IPS-18c (cell line): ENCODE measurements around the gene MAP1A.
"Not testable (repeated sequence)": the region's sequence is repeated elsewhere in the genome, so short reads cannot be mapped to it uniquely, and the experiment has no call there.

Experiments
- H3K4me3 ChIP-seq: 2 replicates; pipeline ENCODE4 v1.7.0; 2013; ENCODE audit warnings: low read depth, mild to moderate bottlenecking, low read length, moderate library complexity; ENCODE audit not compliant: insufficient read depth
- H3K9me3 ChIP-seq: one replicate; pipeline ENCODE4 v1.6.1; 2013; ENCODE audit warnings: mild to moderate bottlenecking, low read length, moderate library complexity; ENCODE audit not compliant: control insufficient read depth, insufficient read depth

MAP1A gene

GRCh38 chr15:43525131-43525530 is 7.7 kb downstream of the MAP1A start:
- peaks cover 3% of the 10 kb centered on the region for H3K9me3 ChIP-seq
- no peak overlapping the region for H3K4me3 ChIP-seq

GRCh38 chr15:43526261-43526930 is 9.0 kb downstream of the MAP1A start:
- no peak overlapping the region for H3K4me3 ChIP-seq

DNA sequence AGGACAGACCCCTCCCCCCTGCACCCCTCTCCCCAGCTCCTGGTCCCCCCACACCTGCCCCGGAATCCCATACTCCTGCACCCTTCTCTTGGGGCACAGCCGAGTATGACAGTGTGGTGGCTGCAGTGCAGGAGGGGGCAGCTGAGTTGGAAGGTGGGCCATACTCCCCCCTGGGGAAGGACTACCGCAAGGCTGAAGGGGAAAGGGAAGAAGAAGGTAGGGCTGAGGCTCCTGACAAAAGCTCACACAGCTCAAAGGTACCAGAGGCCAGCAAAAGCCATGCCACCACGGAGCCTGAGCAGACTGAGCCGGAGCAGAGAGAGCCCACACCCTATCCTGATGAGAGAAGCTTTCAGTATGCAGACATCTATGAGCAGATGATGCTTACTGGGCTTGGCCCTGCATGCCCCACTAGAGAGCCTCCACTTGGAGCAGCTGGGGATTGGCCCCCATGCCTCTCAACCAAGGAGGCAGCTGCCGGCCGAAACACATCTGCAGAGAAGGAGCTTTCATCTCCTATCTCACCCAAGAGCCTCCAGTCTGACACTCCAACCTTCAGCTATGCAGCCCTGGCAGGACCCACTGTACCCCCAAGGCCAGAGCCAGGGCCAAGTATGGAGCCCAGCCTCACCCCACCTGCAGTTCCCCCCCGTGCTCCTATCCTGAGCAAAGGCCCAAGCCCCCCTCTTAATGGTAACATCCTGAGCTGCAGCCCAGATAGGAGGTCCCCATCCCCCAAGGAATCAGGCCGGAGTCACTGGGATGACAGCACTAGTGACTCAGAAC is 9.8 kb downstream of the MAP1A start:
- no peak overlapping the region for H3K4me3 ChIP-seq
- H3K9me3 ChIP-seq: no peaks in the 10 kb centered on the region

More at GRCh38 chr15:43526261-43526930, 9.0 kb downstream of the MAP1A start:
- no peaks in the 10 kb centered on the region for H3K9me3 ChIP-seq

GRCh38 chr15:43527802-43528541 is 10.6 kb downstream of the MAP1A start:
- H3K4me3 ChIP-seq: no peak overlapping the region

DNA sequence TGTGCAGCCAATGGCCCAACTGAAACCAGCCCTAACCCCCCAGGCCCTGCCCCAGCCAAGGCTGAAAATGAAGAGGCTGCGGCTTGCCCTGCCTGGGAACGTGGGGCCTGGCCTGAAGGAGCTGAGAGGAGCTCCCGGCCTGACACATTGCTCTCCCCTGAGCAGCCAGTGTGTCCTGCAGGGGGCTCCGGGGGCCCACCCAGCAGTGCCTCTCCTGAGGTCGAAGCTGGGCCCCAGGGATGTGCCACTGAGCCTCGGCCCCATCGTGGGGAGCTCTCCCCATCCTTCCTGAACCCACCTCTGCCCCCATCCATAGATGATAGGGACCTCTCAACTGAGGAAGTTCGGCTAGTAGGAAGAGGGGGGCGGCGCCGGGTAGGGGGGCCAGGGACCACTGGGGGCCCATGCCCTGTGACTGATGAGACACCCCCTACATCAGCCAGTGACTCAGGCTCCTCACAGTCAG is 11.2 kb downstream of the MAP1A start:
- Histone ChIP-seq H3K9me3 (no peaks in the 10 kb centered on the region), H3K4me3 (no peak overlapping the region)

More at GRCh38 chr15:43527802-43528541, 10.6 kb downstream of the MAP1A start:
- no peaks in the 10 kb centered on the region for H3K9me3 ChIP-seq

DNA sequence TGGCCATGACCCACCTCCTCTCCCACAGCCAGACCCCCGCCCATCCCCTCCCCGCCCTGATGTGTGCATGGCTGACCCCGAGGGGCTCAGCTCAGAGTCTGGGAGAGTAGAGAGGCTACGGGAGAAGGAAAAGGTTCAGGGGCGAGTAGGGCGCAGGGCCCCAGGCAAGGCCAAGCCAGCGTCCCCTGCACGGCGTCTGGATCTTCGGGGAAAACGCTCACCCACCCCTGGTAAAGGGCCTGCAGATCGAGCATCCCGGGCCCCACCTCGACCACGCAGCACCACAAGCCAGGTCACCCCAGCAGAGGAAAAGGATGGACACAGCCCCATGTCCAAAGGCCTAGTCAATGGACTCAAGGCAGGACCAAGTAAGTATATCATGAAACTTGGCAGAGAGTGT is 11.7 kb downstream of the MAP1A start:
- Histone ChIP-seq H3K4me3 (no peak overlapping the region), H3K9me3 (no peaks in the 10 kb centered on the region)

DNA sequence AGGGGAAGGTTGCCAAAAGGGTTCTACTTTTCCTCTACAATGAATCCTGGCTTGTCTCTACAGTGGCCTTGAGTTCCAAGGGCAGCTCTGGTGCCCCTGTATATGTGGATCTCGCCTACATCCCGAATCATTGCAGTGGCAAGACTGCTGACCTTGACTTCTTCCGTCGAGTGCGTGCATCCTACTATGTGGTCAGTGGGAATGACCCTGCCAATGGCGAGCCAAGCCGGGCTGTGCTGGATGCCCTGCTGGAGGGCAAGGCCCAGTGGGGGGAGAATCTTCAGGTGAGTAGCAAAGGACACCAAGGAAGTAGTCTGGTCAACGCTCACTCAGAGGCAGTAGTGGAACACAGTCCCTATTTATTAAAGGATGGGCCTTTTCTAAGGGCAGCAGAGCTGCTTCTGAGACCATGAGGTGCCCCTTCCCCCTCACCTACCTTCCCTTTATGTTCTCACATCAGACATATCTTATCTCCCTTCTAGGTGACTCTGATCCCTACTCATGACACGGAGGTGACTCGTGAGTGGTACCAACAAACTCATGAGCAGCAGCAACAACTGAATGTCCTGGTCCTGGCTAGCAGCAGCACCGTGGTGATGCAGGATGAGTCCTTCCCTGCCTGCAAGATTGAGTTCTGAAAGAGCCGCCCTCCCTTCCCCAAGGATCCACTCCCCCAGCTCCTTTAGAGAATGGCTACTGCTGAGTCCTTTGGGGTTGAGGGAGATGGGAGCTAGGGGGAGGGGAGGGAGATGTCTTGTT is 12.4 kb downstream of the MAP1A start:
- no peak overlapping the region for H3K4me3 ChIP-seq

GRCh38 chr15:43531018-43531670 is 13.7 kb downstream of the MAP1A start:
- no peak overlapping the region for H3K4me3 ChIP-seq
- no peaks in the 10 kb centered on the region for H3K9me3 ChIP-seq

More for the DNA sequence above, 12.4 kb downstream of the MAP1A start:
- no peaks in the 10 kb centered on the region for H3K9me3 ChIP-seq

- H3K4me3 ChIP-seq: not testable (repeated sequence)
Measured at GRCh38 chr15:43532826-43533225, 15.4 kb downstream of the MAP1A start.

DNA sequence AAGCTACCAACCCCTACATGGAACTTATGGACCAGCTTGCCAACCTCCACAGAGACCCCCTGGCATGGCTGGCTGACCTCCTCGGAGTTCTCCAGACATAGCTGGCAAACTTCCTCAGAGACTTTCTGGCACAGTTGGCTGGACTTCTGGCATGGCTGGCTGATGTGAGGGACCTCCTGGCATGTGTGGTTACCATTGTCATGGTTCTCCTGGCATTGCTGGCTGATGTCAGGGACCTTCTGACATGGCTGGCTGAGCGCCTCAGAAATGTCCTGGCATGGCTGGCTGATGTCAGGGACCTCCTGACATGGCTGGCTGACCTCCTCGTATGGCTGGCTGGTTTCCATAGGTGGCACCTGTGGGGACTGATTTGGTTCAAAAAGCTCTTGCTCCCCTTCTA is 17.5 kb downstream of the MAP1A start:
- Histone ChIP-seq H3K9me3 (no peaks in the 10 kb centered on the region), H3K4me3 (no peak overlapping the region)

More at GRCh38 chr15:43532826-43533225, 15.4 kb downstream of the MAP1A start:
- not testable (repeated sequence) for H3K9me3 ChIP-seq

GRCh38 chr15:43538091-43538490 is 20.7 kb downstream of the MAP1A start:
- H3K9me3 ChIP-seq: no peaks in the 10 kb centered on the region
- no peak overlapping the region for H3K4me3 ChIP-seq

- Histone ChIP-seq H3K4me3 (no peak overlapping the region), H3K9me3 (no peaks in the 10 kb centered on the region)
Measured at GRCh38 chr15:43541785-43542184, 24.4 kb downstream of the MAP1A start.

GRCh38 chr15:43544266-43544665 is 26.9 kb downstream of the MAP1A start:
- Histone ChIP-seq H3K9me3 (no peaks in the 10 kb centered on the region), H3K4me3 (no peak overlapping the region)

- no peaks in the 10 kb centered on the region for H3K9me3 ChIP-seq
- H3K4me3 ChIP-seq: no peak overlapping the region
Measured at GRCh38 chr15:43545426-43545825, 28.0 kb downstream of the MAP1A start.

GRCh38 chr15:43547539-43547938 is 30.1 kb downstream of the MAP1A start:
- Histone ChIP-seq H3K4me3 (no peak overlapping the region), H3K9me3 (no peaks in the 10 kb centered on the region)

- H3K9me3 ChIP-seq: no peaks in the 10 kb centered on the region
- no peak overlapping the region for H3K4me3 ChIP-seq
Measured at GRCh38 chr15:43550527-43551363, 33.3 kb downstream of the MAP1A start.
